ENCODE measurements around the gene ADGRL2. TPM values are rescaled to one million over a fixed set of nuclear protein-coding genes. Genes with fewer than 3 reads are reported as not detected.

Gene ADGRL2
- total and polyA plus RNA-seq, 12 donors = 22.2 to 58.7 (median 48.0) TPM

DNA sequence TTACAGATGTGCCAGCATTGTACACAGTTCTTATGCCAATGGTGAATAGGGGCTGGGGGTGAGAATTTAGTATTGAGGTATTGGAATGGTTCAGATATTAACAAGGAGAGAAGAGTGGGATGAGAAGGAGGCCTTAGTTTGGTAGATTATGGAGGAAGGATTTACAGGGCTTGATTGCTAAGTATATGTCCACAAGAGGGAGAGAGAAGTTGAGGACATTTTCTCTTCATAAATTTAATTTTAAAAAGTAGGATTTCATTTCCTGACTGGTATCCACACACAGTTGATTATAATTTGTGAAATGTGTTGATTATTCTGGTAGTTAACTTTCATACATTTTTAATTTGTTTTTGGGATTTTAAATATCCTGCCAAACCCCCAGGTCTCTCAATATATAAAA lies 213.0 kb downstream of the ADGRL2 start:
- no peaks in the 10 kb centered on the region for H3K27me3 ChIP-seq
- peaks cover 0 to 2% (median 0%) of the 10 kb centered on the region in 9 donors for H3K4me1 ChIP-seq
- H3K4me3 ChIP-seq = no peak overlapping the region
- no peaks in the 10 kb centered on the region for H3K9me3 ChIP-seq
- H3K27ac ChIP-seq = no peak overlapping the region
- TF ChIP-seq, protein P1, sequence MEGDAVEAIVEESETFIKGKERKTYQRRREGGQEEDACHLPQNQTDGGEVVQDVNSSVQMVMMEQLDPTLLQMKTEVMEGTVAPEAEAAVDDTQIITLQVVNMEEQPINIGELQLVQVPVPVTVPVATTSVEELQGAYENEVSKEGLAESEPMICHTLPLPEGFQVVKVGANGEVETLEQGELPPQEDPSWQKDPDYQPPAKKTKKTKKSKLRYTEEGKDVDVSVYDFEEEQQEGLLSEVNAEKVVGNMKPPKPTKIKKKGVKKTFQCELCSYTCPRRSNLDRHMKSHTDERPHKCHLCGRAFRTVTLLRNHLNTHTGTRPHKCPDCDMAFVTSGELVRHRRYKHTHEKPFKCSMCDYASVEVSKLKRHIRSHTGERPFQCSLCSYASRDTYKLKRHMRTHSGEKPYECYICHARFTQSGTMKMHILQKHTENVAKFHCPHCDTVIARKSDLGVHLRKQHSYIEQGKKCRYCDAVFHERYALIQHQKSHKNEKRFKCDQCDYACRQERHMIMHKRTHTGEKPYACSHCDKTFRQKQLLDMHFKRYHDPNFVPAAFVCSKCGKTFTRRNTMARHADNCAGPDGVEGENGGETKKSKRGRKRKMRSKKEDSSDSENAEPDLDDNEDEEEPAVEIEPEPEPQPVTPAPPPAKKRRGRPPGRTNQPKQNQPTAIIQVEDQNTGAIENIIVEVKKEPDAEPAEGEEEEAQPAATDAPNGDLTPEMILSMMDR (IDR thresholded peaks at IDR 0.05) = peak in 3 of 9 donors; percentile 30 to 35 (median 31)
- ATAC-seq (no peak), DNase-seq (no peak)
- intact Hi-C loops (cut with DNase I) = no loop called here
- no peaks in the 10 kb centered on the region for H3K36me3 ChIP-seq

DNA sequence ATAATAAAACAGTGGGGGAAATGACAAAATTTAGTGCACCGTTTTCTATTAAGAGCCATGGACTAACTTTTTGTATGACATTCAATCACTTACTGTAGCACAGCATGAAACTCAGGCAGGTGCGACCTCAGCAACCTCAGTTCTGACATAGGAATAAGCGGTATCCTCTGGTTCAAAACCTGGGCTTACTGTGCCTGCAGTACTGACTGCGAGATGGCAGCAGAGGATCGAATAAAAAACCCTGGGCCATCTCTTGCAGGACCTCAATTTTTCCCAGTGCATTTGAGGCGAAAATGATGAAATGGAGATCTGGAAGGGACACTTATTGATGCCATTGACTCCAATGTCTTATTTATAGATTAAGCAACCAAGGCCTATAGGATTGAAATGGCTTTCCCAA lies 214.7 kb downstream of the ADGRL2 start:
- TF ChIP-seq, protein P1 (IDR thresholded peaks at IDR 0.05) = no peak
- H3K4me3 ChIP-seq = no peak overlapping the region
- no peaks in the 10 kb centered on the region for H3K27me3 ChIP-seq
- intact Hi-C loops (cut with DNase I) = no loop called here
- no peaks in the 10 kb centered on the region for H3K9me3 ChIP-seq
- no peaks in the 10 kb centered on the region for H3K36me3 ChIP-seq
- 83 to 93% methylated on average over 6 of the region's 6 CpGs for WGBS, 2 donors
- DNase-seq (no peak), ATAC-seq (no peak)
- peaks cover 0 to 2% (median 0%) of the 10 kb centered on the region in 9 donors for H3K4me1 ChIP-seq
- H3K27ac ChIP-seq = no peak overlapping the region

DNA sequence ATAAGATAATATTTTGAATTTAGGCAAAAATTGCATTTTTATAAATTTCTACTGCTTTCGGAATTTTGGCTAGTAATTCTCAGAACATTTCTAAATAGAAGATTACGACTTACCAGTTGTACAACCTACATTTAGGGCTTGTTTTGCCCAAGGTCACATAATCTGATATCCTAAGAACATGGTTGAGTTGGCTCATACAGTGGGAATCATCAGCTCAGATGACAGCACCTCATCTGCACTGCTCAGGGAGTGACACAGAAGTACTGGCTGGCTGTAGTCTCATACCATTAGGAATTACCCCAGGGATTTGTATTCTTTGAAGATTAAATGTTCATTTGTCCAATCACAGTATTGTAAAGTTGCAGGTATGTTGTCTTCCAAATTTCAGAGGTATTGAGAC lies 217.6 kb downstream of the ADGRL2 start:
- 71 to 82% methylated on average over 2 of the region's 2 CpGs for WGBS, 2 donors
- Histone ChIP-seq H3K36me3 (no peaks in the 10 kb centered on the region), H3K4me3 (no peak overlapping the region), H3K4me1 (peaks cover 0 to 2% (median 0%) of the 10 kb centered on the region in 9 donors), H3K27ac (no peak overlapping the region), H3K27me3 (no peaks in the 10 kb centered on the region), H3K9me3 (no peaks in the 10 kb centered on the region)
- intact Hi-C loops (cut with DNase I) = no loop called here
- ATAC-seq (peak in 3 of 8 donors; percentile 38 to 88 (median 72)), DNase-seq (no peak)
- TF ChIP-seq, protein P1 (IDR thresholded peaks at IDR 0.05) = no peak

DNA sequence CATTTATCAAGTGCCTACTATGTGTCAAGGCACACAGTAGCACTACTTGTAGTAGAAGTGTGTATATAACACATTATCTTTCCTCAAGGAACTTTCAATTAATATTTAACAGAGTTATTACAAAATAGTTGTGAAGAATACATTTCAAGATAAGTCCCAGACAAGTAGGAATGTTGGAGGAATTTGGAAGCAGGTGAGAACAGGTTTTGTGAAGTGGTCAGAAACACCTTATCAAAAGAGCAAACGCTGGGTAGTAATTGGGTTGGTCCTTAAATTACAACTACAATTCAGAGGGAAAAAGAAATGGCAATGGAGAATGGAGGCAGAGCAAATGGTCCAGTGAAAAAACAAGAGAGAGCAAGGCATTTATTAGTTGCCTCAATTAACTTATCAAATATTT lies 218.8 kb downstream of the ADGRL2 start:
- no peak overlapping the region for H3K4me3 ChIP-seq
- 62 to 64% methylated on average over 1 of the region's 1 CpG for WGBS, 2 donors
- DNase-seq (no peak), ATAC-seq (no peak)
- no peaks in the 10 kb centered on the region for H3K27me3 ChIP-seq
- intact Hi-C loops (cut with DNase I) = no loop called here
- H3K27ac ChIP-seq = no peak overlapping the region
- H3K9me3 ChIP-seq = no peaks in the 10 kb centered on the region
- no peaks in the 10 kb centered on the region for H3K36me3 ChIP-seq
- peaks cover 0 to 2% (median 0%) of the 10 kb centered on the region in 9 donors for H3K4me1 ChIP-seq
- TF ChIP-seq, protein P1 (IDR thresholded peaks at IDR 0.05) = no peak
